ENCODE data around the gene PFKM. TPM values are rescaled to one million over a fixed set of nuclear protein-coding genes. Genes with fewer than 3 reads are reported as not detected.

The PFKM gene
- total RNA-seq, 1 donor = 64.8 TPM

DNA sequence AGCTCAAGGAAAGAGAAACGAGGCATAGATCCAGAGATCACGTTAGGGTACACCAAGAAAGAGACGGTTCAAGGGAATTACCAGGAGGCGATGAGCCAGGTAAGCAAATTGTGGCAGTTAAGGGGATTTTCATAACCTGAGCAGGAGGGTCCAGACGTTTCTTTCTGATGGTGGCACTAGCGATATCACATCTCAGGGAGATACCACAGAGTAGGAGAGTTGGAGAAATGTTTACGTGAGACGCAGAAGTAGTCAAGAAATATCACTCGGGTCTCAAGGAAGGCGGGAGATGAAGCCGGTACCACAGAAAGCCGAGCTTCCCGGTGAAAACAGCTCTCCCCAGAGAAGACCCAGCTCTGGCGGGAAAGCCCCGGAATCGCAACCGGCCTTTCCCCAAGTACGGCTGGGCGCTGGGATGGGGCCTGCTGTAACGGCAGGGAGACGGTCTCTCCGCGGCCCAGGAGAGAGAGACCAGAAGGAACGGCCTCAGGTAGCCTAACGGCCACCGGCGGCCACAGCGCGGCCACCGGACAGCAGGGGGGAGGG lies 13.8 kb upstream of the PFKM start:
- peak; percentile 71 for DNase-seq (ENCODE audit: insufficient read length, low spot score, missing footprints)
- H3K79me2 ChIP-seq (ENCODE audit: insufficient read depth, low read length) = peaks cover 62% of the 10 kb centered on the region
- peak overlapping the region; percentile 87 for H3K4me2 ChIP-seq (ENCODE audit: insufficient read depth, low read length)

DNA sequence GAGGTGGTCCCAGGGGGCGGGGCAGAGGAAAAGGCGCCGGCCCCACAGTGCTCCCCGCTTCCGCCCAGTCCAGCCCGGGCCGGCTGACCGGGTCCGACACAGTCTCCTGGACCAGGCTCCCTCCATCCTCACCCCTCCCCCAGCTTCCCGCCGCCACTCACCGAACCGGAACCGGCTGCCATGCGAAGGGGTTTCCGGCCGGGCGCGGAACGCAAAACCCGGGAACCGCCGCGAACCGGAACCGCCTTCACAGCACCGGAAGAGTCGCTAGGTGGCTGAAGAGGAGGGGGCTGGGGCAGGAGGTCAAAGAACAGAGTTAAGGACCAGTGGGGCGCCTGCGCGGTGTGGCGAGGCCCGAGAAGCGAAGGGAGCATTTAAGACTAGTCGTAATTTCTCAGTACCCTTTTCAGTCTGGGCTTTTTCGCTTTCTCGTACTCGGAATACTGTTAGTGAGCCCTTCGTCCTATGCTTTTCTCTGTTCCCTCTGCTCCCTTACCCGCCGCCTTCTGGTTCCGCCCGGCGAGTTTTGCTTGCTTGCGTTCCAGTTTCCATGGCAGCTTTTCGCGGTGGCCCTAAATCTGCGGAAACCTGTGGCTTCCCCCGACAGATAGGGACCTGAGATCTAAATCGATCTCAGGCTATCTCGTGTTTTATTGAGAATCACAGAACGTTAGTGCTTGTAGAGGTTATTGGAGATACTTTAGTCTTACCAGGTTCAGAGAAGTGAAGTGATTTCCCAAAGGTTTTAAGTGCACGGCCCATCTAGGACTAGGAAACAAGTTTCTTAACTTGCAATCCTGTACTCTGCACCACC lies 13.1 kb upstream of the PFKM start, which contains the start of gene SENP1:
TSS of gene SENP1 (minus strand) at position 213 of the 814 bp plus-strand sequence. CDS start 4,607 bp downstream, outside the sequence.
- DNase-seq (ENCODE audit: insufficient read length, low spot score, missing footprints) = peak; percentile 89

More for the DNA sequence above, 13.8 kb upstream of the PFKM start:
- Histone ChIP-seq H2AFZ (ENCODE audit: low read length) (peak overlapping the region; percentile 100), H4K20me1 (ENCODE audit: insufficient read depth, low read length) (no peaks in the 10 kb centered on the region), H3K27me3 (ENCODE audit: insufficient read depth, low read length) (no peaks in the 10 kb centered on the region), H3K4me3 (ENCODE audit: insufficient read depth, low read length) (peak overlapping the region; percentile 92), H3K36me3 (ENCODE audit: insufficient read depth, low read length) (no peaks in the 10 kb centered on the region), H3K27ac (ENCODE audit: low read depth, low read length) (peak overlapping the region; percentile 98), H3K4me1 (ENCODE audit: insufficient read depth, low read length) (peaks cover 17% of the 10 kb centered on the region), H3K9me3 (ENCODE audit: low read depth, low read length) (no peaks in the 10 kb centered on the region)
- TF ChIP-seq, protein P1, sequence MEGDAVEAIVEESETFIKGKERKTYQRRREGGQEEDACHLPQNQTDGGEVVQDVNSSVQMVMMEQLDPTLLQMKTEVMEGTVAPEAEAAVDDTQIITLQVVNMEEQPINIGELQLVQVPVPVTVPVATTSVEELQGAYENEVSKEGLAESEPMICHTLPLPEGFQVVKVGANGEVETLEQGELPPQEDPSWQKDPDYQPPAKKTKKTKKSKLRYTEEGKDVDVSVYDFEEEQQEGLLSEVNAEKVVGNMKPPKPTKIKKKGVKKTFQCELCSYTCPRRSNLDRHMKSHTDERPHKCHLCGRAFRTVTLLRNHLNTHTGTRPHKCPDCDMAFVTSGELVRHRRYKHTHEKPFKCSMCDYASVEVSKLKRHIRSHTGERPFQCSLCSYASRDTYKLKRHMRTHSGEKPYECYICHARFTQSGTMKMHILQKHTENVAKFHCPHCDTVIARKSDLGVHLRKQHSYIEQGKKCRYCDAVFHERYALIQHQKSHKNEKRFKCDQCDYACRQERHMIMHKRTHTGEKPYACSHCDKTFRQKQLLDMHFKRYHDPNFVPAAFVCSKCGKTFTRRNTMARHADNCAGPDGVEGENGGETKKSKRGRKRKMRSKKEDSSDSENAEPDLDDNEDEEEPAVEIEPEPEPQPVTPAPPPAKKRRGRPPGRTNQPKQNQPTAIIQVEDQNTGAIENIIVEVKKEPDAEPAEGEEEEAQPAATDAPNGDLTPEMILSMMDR (IDR thresholded peaks at IDR 0.05; ENCODE audit: extremely low read depth, low read depth, low read length) = no peak

DNA sequence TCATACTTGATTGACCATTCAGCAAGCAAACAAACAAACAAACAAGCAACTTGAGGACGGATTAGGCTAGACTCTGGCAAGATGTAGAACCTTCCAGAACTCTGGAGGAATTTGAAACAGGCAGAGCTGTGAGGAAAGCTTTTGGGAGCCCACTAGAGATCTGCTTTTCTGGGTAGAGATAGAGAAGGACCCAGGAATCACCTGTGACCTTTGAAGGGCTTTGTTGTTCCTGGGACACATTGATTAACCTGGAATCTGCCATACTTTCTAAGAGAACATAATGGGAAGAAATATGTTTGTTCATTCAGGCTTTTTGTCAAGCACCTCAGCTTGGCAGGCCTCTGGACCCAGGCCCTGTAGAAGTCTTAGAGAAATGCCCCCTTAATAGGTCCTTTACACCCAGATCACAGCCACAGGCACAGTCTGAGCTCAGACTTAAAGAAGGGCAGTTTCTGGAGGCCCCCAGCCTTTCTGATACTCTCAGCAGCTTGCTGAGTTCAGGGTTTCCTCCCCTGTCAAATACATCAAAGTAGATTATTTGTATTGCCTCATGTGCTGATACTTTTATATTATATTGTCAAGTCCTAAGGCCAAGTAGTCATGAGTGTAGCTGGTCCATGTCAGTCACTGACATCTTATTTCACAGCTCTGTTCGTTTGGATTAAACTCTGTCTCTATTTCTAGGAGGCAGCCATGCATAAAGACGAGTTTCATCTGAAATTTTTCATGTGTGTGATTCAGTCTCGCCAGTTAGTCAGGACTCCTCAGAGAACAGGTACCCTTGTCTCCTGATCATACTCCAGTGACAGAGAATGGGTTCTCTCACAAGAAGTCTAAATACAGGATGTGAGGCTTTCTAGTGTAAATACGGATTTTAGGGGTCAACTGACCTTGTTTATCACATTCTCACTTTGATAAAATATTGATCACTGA lies 12.2 kb upstream of the PFKM start:
- H3K9me3 ChIP-seq (ENCODE audit: low read depth, low read length) = no peaks in the 10 kb centered on the region
- no peak for DNase-seq (ENCODE audit: insufficient read length, low spot score, missing footprints)
- peaks cover 48% of the 10 kb centered on the region for H3K79me2 ChIP-seq (ENCODE audit: insufficient read depth, low read length)
- peaks cover 17% of the 10 kb centered on the region for H3K4me1 ChIP-seq (ENCODE audit: insufficient read depth, low read length)
- H3K4me2 ChIP-seq (ENCODE audit: insufficient read depth, low read length) = peak overlapping the region; percentile 87
- peaks cover 4% of the 10 kb centered on the region for H3K27me3 ChIP-seq (ENCODE audit: insufficient read depth, low read length)
- peak overlapping the region; percentile 100 for H2AFZ ChIP-seq (ENCODE audit: low read length)
- peak overlapping the region; percentile 92 for H3K4me3 ChIP-seq (ENCODE audit: insufficient read depth, low read length)
- no peaks in the 10 kb centered on the region for H4K20me1 ChIP-seq (ENCODE audit: insufficient read depth, low read length)
- no peaks in the 10 kb centered on the region for H3K36me3 ChIP-seq (ENCODE audit: insufficient read depth, low read length)
- peak overlapping the region; percentile 98 for H3K27ac ChIP-seq (ENCODE audit: low read depth, low read length)
- TF ChIP-seq, protein P1 (IDR thresholded peaks at IDR 0.05; ENCODE audit: extremely low read depth, low read depth, low read length) = no peak

More for the DNA sequence above, 13.1 kb upstream of the PFKM start, which contains the start of gene SENP1:
- TF ChIP-seq, protein P1 (IDR thresholded peaks at IDR 0.05; ENCODE audit: extremely low read depth, low read depth, low read length) = peak; percentile 6
- Histone ChIP-seq H3K4me2 (ENCODE audit: insufficient read depth, low read length) (peak within 1 kb of the TSS; percentile 87), H3K4me1 (ENCODE audit: insufficient read depth, low read length) (peaks cover 17% of the 10 kb centered on the region), H3K4me3 (ENCODE audit: insufficient read depth, low read length) (peak within 1 kb of the TSS; percentile 92), H3K79me2 (ENCODE audit: insufficient read depth, low read length) (peaks cover 56% of the 10 kb centered on the region), H4K20me1 (ENCODE audit: insufficient read depth, low read length) (no peaks in the 10 kb centered on the region), H3K27ac (ENCODE audit: low read depth, low read length) (peak within 1 kb of the TSS; percentile 98), H3K27me3 (ENCODE audit: insufficient read depth, low read length) (peaks cover 2% of the 10 kb centered on the region), H3K9me3 (ENCODE audit: low read depth, low read length) (no peaks in the 10 kb centered on the region), H2AFZ (ENCODE audit: low read length) (peak within 1 kb of the TSS; percentile 100), H3K36me3 (ENCODE audit: insufficient read depth, low read length) (no peaks in the 10 kb centered on the region)
